Measurements from ENCODE around the gene SNRPB. TPM values are rescaled to one million over a fixed set of nuclear protein-coding genes. Genes with fewer than 3 reads are reported as not detected.
A peak's percentile ranks its signal among the peaks of the same experiment; 100 is the strongest.

The SNRPB gene
- total RNA-seq, 2 experiments from 2014 or later = 469 to 479 TPM

DNA sequence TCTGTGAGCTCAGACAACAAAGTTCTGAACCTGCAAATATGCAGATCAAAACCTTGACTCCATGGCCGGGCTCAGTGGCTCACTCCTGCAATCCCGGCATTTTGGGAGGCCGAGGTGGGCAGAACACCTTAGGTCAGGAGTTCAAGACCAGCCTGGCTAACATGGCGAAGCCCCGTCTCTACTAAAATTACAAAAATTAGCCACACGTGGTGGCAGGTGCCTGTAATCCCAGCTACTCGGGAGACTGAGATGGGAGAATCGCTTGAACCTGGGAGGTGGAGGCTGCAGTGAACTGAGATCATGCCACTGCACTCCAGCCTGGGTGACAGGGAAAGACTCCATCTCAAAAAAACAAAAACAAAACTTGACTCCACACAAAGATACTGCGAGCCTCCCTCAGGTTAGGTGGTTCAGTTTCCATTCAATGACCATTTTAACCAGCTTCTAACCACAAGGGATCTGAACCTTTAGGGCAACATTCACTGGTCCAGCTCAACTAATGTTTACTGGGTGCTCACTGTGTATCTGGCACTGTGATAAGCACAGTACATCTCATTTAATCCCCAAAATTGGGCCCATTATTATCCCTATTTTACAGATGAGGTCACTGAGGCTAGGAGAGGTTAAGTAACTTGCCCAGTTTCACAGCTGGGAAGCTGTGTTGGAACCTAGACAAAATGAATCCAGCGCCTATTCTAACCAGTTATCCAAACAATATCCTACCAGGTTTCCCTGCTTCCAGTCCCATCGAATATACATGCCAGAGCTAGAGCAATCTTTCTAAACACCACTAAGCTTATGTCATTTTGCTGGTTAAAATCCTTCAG, 1.8 kb downstream of the SNRPB start:
- Mint-ChIP-seq H3K9me3 (no peaks in the 10 kb centered on the region), H3K4me3 (peak overlapping the region; percentile 89), H3K36me3 (ENCODE audit: low read depth) (peaks cover 68% of the 10 kb centered on the region), H3K27me3 (no peaks in the 10 kb centered on the region), H3K4me1 (ENCODE audit: low read depth) (peaks cover 56% of the 10 kb centered on the region), H3K27ac (peak overlapping the region; percentile 87)
- ATAC-seq (no peak), DNase-seq (no peak)
- POLR2A ChIA-PET = interaction anchor here (0.7 to 7.7 kb wide), 11 partner anchors 9 to 184 kb away, joined by 3 to 92 read pairs (median 3); partner anchors contain the start of genes NOP56 and ZNF343
- intact Hi-C loops (cut with micrococcal nuclease) = no loop called here
- CTCF ChIA-PET = interaction anchor here (0.6 to 6.1 kb wide), 8 partner anchors 7 to 261 kb away, joined by 3 to 53 read pairs (median 4); no protein-coding TSS in a partner anchor
- TF ChIP-seq, protein P1, sequence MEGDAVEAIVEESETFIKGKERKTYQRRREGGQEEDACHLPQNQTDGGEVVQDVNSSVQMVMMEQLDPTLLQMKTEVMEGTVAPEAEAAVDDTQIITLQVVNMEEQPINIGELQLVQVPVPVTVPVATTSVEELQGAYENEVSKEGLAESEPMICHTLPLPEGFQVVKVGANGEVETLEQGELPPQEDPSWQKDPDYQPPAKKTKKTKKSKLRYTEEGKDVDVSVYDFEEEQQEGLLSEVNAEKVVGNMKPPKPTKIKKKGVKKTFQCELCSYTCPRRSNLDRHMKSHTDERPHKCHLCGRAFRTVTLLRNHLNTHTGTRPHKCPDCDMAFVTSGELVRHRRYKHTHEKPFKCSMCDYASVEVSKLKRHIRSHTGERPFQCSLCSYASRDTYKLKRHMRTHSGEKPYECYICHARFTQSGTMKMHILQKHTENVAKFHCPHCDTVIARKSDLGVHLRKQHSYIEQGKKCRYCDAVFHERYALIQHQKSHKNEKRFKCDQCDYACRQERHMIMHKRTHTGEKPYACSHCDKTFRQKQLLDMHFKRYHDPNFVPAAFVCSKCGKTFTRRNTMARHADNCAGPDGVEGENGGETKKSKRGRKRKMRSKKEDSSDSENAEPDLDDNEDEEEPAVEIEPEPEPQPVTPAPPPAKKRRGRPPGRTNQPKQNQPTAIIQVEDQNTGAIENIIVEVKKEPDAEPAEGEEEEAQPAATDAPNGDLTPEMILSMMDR (IDR thresholded peaks at IDR 0.05) = no peak

DNA sequence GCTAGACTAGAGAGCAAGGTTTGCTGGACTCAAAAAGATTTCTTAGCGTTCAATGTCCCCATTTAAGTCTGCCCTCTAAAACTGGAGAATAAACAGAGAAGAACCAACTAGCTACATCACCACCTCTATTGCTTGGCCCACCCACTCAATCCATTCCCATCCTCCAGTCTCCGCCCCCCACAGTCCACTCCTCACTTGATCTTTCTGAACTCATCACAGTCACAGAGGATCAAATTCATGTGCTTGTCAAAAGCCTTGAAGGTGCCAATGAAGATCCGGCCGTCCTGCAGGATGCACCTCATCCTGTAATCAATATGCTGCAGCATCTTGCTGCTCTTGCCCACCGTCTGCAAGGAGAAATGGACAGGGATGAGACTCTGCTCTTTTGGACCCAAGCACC, 3.2 kb downstream of the SNRPB start:
- intact Hi-C loops (cut with micrococcal nuclease) = no loop called here
- H3K27me3 Mint-ChIP-seq = no peaks in the 10 kb centered on the region
- ATAC-seq = no peak
- H3K27ac Mint-ChIP-seq = peak overlapping the region; percentile 87
- H3K4me1 Mint-ChIP-seq (ENCODE audit: low read depth) = peaks cover 56% of the 10 kb centered on the region
- no peak for DNase-seq
- ChIA-PET POLR2A (interaction anchor here (0.6 to 7.7 kb wide), 9 partner anchors 8 to 186 kb away, joined by 3 to 92 read pairs (median 5); partner anchors contain the start of genes NOP56 and ZNF343), CTCF (interaction anchor here (1.2 to 6.1 kb wide), 5 partner anchors 10 to 81 kb away, joined by 3 to 53 read pairs (median 8); no protein-coding TSS in a partner anchor)
- H3K4me3 Mint-ChIP-seq = peak overlapping the region; percentile 89
- H3K9me3 Mint-ChIP-seq = no peaks in the 10 kb centered on the region
- TF ChIP-seq, protein P1 (IDR thresholded peaks at IDR 0.05) = no peak
- peaks cover 79% of the 10 kb centered on the region for H3K36me3 Mint-ChIP-seq (ENCODE audit: low read depth)

DNA sequence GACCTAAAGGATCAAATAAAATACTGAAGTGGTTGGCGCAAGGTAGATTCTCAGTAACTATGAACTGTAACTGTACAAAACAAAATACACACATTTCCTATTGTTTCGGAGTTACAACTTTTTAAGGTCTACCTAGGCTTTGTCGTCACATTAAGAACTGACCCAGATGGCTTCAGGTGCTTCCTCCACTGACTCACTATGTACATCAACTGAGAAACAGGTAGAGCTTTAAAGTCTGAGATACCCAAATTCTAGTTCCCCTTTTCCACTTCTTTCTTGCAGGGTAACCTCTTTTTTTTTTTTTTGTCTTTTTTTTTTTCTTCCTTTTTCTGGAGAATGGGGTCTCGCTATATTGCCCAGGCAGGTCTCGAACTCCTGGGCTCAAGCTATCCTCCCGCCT, 5.5 kb downstream of the SNRPB start:
- H3K27ac Mint-ChIP-seq = no peak overlapping the region
- H3K9me3 Mint-ChIP-seq = no peaks in the 10 kb centered on the region
- ChIA-PET CTCF (interaction anchor here (1.0 kb wide), 1 partner anchor 13 kb away, joined by 3 read pairs; no protein-coding TSS in a partner anchor), POLR2A (interaction anchor here (0.9 kb wide), 1 partner anchor 78 kb away, joined by 3 read pairs; no protein-coding TSS in a partner anchor)
- DNase-seq (no peak), ATAC-seq (no peak)
- TF ChIP-seq, protein P1 (IDR thresholded peaks at IDR 0.05) = no peak
- intact Hi-C loops (cut with micrococcal nuclease) = no loop called here
- no peaks in the 10 kb centered on the region for H3K27me3 Mint-ChIP-seq
- peaks cover 44% of the 10 kb centered on the region for H3K4me1 Mint-ChIP-seq (ENCODE audit: low read depth)
- no peak overlapping the region for H3K4me3 Mint-ChIP-seq
- H3K36me3 Mint-ChIP-seq (ENCODE audit: low read depth) = peaks cover 93% of the 10 kb centered on the region

DNA sequence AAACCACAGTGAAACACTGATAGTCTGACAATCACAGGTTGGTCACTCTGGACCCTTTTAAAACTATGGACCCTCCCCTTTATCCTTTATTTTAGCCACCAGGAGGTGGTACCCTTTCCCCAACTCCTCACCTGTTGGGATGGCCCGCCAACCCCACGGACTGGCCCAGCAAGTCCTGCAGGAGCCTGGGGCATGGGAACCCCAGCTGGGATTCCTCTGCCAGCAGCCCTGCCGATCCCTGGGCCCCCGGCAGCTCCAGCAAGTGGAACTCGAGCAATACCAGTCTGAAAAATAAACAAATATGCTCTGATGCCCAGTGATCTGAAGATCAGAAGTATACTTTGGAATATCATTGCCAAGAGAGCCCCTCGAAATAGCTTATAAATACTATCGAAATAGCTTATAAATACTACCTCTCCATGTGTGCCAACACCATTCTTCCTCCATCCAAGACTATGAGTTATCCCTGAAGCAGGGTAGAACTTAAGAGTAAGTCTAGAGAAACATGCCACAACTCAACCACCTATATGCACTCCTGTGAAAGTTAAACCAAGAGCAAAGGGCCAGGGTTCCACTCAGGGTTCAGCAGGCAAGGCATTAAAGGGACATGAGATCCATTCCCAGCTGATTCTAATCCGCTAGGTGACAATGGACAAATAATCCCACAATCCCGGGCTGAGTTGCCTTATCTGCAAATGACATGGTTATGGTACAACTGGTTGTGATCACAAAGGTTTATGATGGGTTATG, 6.8 kb downstream of the SNRPB start:
- no peak for DNase-seq
- Mint-ChIP-seq H3K27me3 (no peaks in the 10 kb centered on the region), H3K4me1 (ENCODE audit: low read depth) (peaks cover 36% of the 10 kb centered on the region), H3K9me3 (no peaks in the 10 kb centered on the region), H3K36me3 (ENCODE audit: low read depth) (peaks cover 89% of the 10 kb centered on the region), H3K27ac (peak overlapping the region; percentile 3), H3K4me3 (no peak overlapping the region)
- POLR2A ChIA-PET = interaction anchor here (0.7 to 2.4 kb wide), 5 partner anchors 11 to 360 kb away, joined by 3 to 11 read pairs (median 4); no protein-coding TSS in a partner anchor
- no peak for ATAC-seq
- intact Hi-C loops (cut with micrococcal nuclease) = no loop called here
- CTCF ChIA-PET = interaction anchor here (0.6 to 1.1 kb wide), 3 partner anchors 12 to 211 kb away, joined by 3 to 5 read pairs (median 3); no protein-coding TSS in a partner anchor
- TF ChIP-seq, protein P1 (IDR thresholded peaks at IDR 0.05) = no peak
